ENCODE data around the gene TSPEAR.

DNA sequence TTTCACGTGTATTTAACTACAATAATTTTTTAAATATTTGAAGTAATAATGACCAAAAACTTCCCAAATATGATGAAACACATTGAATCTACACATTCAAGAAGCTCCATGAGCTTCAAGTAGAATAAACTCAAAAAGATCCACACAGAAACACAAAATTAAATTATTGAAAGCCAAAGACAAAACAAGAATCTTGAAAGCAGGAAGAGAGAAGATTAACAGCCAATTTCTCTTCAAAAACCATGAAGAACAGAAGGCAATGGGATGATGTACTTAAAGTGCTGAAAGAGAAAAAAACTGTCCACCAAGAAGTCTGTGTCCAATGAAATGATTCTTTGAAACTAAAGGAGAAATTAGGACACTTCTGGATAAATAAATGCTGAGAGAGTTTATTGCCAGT, 79.3 kb downstream of the TSPEAR start:
- TF ChIP-seq NFRKB (IDR thresholded peaks at IDR 0.05) (no peak), FOXM1 (IDR thresholded peaks at IDR 0.05; ENCODE audit: borderline replicate concordance) (no peak)

Measured in HEK293T (cell line).